Panc1 (cell line): ENCODE measurements around the gene FAM241B. TPM values are rescaled to one million over a fixed set of nuclear protein-coding genes. Genes with fewer than 3 reads are reported as not detected.

Source experiments
- ATAC-seq: fragments of 200-7000 bp; cut with Tn5 transposase; 2 replicates; pipeline ENCODE4 v1.9.1; 2020; ENCODE audit warnings: mild to moderate bottlenecking, moderate library complexity
- BruUV-seq: library from RNA; stranded (reverse); fragments of 400-500 nt; replicated peaks from 2 replicates; lab custom pipeline; 2021; lab: Mats Ljungman, UMichigan
- CTCF ChIA-PET: fragments of 300-600 bp; sonication (Branson Sonifier 250); formaldehyde crosslinking; loops from one replicate; lab custom pipeline; 2022; ENCODE audit warnings: antibody characterized with exemption; lab: Charles Lee
- POLR2A ChIA-PET: fragments of 300-600 bp; sonication (Branson Sonifier 250); formaldehyde crosslinking; loops from one replicate; lab custom pipeline; 2022; ENCODE audit warnings: antibody characterized with exemption; lab: Charles Lee
- DNase-seq: peaks from one replicate; pipeline ENCODE4 v3.0.0-alpha.2; 2010; ENCODE audit warnings: low read depth, low spot score
- H3K27ac ChIP-seq: 2 replicates; pipeline ENCODE4 v1.5.1; 2011; ENCODE audit warnings: mild to moderate bottlenecking, low read length, inconsistent platforms
- H3K27me3 ChIP-seq: fragments of 200-500 bp; sonication (Bioruptor generic); 2 replicates; pipeline ENCODE4 v1.6.0; 2014; ENCODE audit warnings: low read length, inconsistent platforms; ENCODE audit not compliant: control insufficient read depth, insufficient read depth
- H3K36me3 ChIP-seq: fragments of 200-500 bp; sonication (Bioruptor generic); 2 replicates; pipeline ENCODE4 v1.5.1; 2014; ENCODE audit warnings: inconsistent platforms, mild to moderate bottlenecking, low read length, moderate library complexity; ENCODE audit not compliant: control insufficient read depth, insufficient read depth
- H3K4me1 ChIP-seq: 2 replicates; pipeline ENCODE4 v1.5.1; 2011; ENCODE audit warnings: inconsistent platforms, mild to moderate bottlenecking, low read length, moderate library complexity; ENCODE audit not compliant: control insufficient read depth, insufficient read depth
- H3K4me3 ChIP-seq, 2 experiments: 2 replicates each; pipeline ENCODE4 v1.5.1; 2011 to 2012; ENCODE audit warnings: low read depth in 2 of 2, low read length in 2 of 2, mild to moderate bottlenecking in 2 of 2, inconsistent platforms in 1 of 2, moderate library complexity in 1 of 2
- H3K9me3 ChIP-seq: fragments of 200-500 bp; sonication (Bioruptor generic); 2 replicates; pipeline ENCODE4 v1.5.1; 2014; ENCODE audit warnings: low read depth, mild to moderate bottlenecking, inconsistent platforms, low read length, moderate library complexity; ENCODE audit not compliant: control insufficient read depth, insufficient read depth
- POLR2AphosphoS5 ChIP-seq: IDR thresholded peaks from 2 replicates; pipeline ENCODE4 v1.6.1; 2012; ENCODE audit warnings: mild to moderate bottlenecking, low read depth, low read length, moderate library complexity
- SIN3A ChIP-seq: IDR thresholded peaks from 2 replicates; pipeline ENCODE4 v1.6.1; 2012; ENCODE audit warnings: low read depth, mild to moderate bottlenecking, low read length, moderate library complexity, borderline replicate concordance; ENCODE audit not compliant: insufficient read depth
- TCF7L2 ChIP-seq: IDR thresholded peaks from 2 replicates; pipeline ENCODE4 v1.6.1; 2011; ENCODE audit warnings: mild to moderate bottlenecking, low read depth, low read length, inconsistent platforms
- in situ Hi-C: cut with HindIII; loops from 2 replicates; pipeline ENCODE4 v1.10.0; 2016; ENCODE audit warnings: low sequenced_read_pairs, low pct_unique_long_range_greater_than_20kb
- intact Hi-C: fragments of 100-400 bp; cut with micrococcal nuclease; formaldehyde crosslinking; loops from one replicate; pipeline ENCODE4 v1.10.0; 2022; ENCODE audit not compliant: unreplicated experiment
- total RNA-seq: library from RNA; stranded (reverse); gene quantifications from one replicate; pipeline ENCODE4 v1.2.1, GENCODE V29; 2021; ENCODE audit not compliant: unreplicated experiment
- TF ChIP-seq, protein P1 (sequence below): fragments of 450-650 bp; IDR thresholded peaks from 2 replicates; pipeline ENCODE4 v1.5.1; 2017; ENCODE audit warnings: mild to moderate bottlenecking
- TF ChIP-seq, protein P2 (sequence below), 2 experiments: IDR thresholded peaks; 2 replicates each; pipeline ENCODE4 v1.6.1; 2011 to 2012; ENCODE audit warnings: low read depth in 2 of 2, control low read depth in 1 of 2, low read length in 1 of 2, mild to moderate bottlenecking in 1 of 2, moderate library complexity in 1 of 2; ENCODE audit not compliant: insufficient read depth in 1 of 2

The FAM241B gene
- total RNA-seq, 1 experiment from 2014 or later = 29.1 TPM

DNA sequence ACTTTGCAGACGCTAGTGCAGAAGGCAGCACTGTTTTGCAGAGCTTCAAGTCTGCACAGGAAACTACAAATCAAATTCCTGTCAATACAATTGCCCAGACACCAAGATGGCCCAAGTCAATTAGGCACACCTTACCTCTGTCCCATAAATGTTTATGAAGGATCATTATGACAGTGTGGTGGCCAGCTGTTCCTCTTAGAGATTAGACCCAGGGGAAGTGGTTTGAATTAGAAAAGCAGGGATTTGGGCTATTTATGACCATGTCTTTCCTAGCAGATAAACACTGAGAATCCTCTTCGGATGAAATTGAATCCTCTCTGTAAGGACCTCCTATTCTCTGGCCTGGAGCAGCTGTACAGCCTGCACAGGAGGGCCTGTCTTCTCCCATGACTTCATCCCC lies 46.9 kb upstream of the FAM241B start:
- intact Hi-C loops = no loop called here
- ChIA-PET POLR2A (interaction anchor here (0.6 kb wide), 1 partner anchor 1023 kb away, joined by 7 read pairs; no protein-coding TSS in a partner anchor), CTCF (no interaction called here)
- H3K36me3 ChIP-seq = no peaks in the 10 kb centered on the region
- ATAC-seq (no peak), DNase-seq (no peak)
- peaks cover 34% of the 10 kb centered on the region for H3K27me3 ChIP-seq
- H3K4me3 ChIP-seq = no peak overlapping the region
- BruUV-seq = no TSS peak
- H3K9me3 ChIP-seq = no peaks in the 10 kb centered on the region
- no peak for TF ChIP-seq SIN3A
- TF ChIP-seq TCF7L2 = no peak
- TF ChIP-seq, protein P1, sequence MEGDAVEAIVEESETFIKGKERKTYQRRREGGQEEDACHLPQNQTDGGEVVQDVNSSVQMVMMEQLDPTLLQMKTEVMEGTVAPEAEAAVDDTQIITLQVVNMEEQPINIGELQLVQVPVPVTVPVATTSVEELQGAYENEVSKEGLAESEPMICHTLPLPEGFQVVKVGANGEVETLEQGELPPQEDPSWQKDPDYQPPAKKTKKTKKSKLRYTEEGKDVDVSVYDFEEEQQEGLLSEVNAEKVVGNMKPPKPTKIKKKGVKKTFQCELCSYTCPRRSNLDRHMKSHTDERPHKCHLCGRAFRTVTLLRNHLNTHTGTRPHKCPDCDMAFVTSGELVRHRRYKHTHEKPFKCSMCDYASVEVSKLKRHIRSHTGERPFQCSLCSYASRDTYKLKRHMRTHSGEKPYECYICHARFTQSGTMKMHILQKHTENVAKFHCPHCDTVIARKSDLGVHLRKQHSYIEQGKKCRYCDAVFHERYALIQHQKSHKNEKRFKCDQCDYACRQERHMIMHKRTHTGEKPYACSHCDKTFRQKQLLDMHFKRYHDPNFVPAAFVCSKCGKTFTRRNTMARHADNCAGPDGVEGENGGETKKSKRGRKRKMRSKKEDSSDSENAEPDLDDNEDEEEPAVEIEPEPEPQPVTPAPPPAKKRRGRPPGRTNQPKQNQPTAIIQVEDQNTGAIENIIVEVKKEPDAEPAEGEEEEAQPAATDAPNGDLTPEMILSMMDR = no peak
- no peak for TF ChIP-seq POLR2AphosphoS5
- TF ChIP-seq, protein P2, sequence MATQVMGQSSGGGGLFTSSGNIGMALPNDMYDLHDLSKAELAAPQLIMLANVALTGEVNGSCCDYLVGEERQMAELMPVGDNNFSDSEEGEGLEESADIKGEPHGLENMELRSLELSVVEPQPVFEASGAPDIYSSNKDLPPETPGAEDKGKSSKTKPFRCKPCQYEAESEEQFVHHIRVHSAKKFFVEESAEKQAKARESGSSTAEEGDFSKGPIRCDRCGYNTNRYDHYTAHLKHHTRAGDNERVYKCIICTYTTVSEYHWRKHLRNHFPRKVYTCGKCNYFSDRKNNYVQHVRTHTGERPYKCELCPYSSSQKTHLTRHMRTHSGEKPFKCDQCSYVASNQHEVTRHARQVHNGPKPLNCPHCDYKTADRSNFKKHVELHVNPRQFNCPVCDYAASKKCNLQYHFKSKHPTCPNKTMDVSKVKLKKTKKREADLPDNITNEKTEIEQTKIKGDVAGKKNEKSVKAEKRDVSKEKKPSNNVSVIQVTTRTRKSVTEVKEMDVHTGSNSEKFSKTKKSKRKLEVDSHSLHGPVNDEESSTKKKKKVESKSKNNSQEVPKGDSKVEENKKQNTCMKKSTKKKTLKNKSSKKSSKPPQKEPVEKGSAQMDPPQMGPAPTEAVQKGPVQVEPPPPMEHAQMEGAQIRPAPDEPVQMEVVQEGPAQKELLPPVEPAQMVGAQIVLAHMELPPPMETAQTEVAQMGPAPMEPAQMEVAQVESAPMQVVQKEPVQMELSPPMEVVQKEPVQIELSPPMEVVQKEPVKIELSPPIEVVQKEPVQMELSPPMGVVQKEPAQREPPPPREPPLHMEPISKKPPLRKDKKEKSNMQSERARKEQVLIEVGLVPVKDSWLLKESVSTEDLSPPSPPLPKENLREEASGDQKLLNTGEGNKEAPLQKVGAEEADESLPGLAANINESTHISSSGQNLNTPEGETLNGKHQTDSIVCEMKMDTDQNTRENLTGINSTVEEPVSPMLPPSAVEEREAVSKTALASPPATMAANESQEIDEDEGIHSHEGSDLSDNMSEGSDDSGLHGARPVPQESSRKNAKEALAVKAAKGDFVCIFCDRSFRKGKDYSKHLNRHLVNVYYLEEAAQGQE (IDR thresholded peaks at IDR 0.05; ENCODE audit: insufficient read depth in 1 of 2, low read depth in 2 of 2, low read length in 1 of 2) = no peak
- H3K4me1 ChIP-seq = no peaks in the 10 kb centered on the region
- no peak overlapping the region for H3K27ac ChIP-seq
- in situ Hi-C loops = no loop called here

DNA sequence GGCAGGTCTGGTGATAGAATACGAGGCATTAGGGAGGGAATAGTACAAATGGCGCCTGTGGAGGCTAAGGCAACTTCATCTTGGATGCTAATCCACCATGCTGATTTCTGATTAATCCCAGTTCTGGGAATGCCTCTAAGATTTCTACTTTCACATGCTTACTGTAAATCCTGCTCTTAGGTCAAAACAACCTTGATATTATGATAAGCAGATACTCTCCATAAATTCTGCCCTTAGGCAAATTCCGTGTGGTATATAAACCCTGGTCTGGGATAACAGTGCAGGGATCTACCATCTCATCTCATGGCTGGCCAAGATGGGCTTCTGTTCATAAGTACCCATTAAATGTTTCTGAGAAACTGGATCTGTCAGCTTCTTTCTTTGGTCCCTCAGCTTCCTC lies 45.4 kb upstream of the FAM241B start:
- TF ChIP-seq POLR2AphosphoS5 (no peak), SIN3A (no peak), TCF7L2 (no peak)
- TF ChIP-seq, protein P2 (IDR thresholded peaks at IDR 0.05; ENCODE audit: insufficient read depth in 1 of 2, low read depth in 2 of 2, low read length in 1 of 2) = no peak
- TF ChIP-seq, protein P1 = no peak
- H3K27ac ChIP-seq = no peak overlapping the region
- no peaks in the 10 kb centered on the region for H3K9me3 ChIP-seq
- CTCF ChIA-PET = no interaction called here
- intact Hi-C loops = no loop called here
- in situ Hi-C loops = no loop called here
- POLR2A ChIA-PET = no interaction called here
- no peak for DNase-seq
- no peak overlapping the region for H3K4me3 ChIP-seq
- no peak for ATAC-seq
- H3K4me1 ChIP-seq = no peaks in the 10 kb centered on the region
- peaks cover 22% of the 10 kb centered on the region for H3K27me3 ChIP-seq
- no peaks in the 10 kb centered on the region for H3K36me3 ChIP-seq
- no TSS peak for BruUV-seq
